COR-L47 (cell line): ENCODE results near the gene SARS2.
A peak's percentile ranks its signal among the peaks of the same experiment; 100 is the strongest.

ENCODE experiments used
- DNase-seq: peaks from one replicate; lab custom pipeline; 2025; lab: John Stamatoyannopoulos, UW

The SARS2 gene

DNA sequence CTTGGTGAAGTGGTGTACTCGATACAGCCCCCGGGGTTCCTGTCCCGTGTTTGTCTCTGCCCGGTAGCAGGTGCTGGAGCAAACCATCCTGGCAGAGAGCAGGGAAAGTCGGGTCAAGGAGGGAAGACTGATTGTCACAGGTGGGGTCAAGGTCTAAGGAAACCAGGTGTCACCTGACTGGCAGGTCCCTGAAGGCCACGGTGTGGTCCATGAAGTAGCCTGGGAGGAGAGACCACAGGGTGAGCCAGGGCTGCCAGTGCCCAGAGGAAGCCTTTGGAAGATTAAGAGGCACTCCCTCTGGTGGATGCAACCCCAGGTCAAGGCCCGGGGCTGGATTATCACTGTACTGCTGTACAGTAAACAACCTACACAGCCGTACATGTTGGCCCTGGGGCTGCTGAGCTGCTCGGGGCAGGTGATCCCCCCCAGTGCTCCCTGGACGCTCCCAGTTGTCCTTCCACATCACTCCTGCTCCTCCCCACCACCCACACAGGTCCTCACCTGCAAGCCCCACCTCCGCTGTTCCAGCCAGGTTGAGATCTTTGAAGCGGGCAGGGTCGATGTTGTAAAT lies 12.6 kb downstream of the SARS2 start:
- no peak for DNase-seq

DNA sequence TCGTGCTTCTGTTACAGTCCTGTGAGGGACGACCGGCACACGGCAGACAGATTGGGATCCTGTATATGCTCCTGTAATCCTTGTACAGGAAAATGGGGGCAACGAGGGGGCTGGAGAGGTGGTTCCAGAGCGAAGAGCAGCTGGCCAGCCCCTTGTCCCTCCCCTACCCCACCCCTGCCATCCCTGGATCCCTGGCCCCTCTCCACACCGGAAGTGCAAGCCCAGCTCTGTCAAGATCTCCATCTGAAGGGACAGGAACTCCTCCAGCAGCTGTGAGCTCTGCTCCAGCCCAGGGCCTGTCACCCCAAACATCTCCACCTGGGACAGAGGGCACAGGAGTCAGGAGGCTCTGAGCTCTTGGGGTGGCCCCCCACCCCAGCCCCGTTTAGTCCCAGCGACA lies 13.0 kb downstream of the SARS2 start:
- DNase-seq, result no peak

DNA sequence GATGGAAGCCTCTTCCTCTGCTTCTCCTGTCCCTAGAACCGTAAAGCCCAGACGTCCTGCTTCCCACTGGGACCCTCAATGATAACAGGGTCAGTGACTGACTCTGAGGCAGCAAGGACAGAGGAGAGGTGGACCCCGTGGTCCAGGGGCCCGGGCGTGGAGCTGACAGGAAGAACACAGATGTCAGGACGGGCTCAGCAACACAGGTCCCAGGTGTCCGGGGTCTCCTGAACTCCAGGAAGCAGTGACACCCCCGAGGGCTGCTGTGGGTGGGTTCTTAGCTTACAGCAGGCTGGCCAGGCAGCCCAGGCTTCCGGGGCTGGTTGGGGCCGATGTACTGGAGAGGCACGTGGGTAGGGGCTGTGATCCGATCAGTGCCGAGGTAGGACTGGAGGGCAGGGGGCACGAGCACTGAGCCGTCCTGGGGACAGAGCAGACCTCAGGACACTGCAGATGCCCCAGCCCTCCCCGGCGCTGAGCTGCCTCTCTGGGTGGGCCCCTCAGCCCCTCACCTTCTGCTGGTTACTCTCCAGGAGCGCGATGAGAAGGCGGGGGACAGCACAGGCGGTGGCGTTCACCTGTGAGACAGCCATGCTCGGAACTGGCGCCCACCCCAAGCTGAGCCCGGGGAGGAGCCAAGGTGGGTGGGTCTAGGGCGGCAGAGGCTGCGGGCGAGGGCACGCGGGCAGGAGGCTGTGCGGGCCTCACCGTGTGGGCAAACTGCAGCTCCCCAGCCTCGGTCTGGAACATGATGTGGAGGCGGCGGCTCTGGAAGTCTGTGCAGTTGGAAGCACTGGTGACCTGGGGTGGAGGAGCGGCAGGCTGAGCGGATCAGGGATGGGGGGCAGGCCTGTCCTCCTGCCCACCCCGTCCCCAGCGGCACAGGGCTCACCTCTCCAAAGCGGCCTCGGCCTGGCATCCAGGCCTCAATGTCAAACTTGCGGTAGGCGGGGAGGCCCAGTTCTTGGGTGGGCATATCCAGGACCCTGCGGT lies 14.9 kb downstream of the SARS2 start:
- DNase-seq, result no peak

DNA sequence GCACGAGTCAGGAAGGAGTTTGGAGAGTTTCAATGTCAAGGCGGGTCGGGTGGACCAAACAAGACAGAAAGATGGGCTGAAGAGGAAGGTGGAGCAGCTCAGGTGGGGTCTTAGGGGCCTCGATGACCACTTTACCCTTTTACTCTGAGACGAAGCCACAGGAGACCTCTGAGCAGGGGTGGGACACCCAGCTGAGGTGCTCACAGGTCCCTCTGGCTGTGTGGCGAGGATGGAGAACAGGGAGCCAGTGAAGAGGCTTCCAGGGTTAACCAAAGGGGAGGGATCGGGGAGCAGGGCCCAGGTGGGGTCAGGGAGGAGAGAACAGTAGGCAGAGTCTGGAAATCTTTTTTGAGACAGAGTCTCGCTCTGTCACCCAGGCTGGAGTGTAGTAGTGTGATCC lies 16.6 kb downstream of the SARS2 start:
- no peak for DNase-seq

DNA sequence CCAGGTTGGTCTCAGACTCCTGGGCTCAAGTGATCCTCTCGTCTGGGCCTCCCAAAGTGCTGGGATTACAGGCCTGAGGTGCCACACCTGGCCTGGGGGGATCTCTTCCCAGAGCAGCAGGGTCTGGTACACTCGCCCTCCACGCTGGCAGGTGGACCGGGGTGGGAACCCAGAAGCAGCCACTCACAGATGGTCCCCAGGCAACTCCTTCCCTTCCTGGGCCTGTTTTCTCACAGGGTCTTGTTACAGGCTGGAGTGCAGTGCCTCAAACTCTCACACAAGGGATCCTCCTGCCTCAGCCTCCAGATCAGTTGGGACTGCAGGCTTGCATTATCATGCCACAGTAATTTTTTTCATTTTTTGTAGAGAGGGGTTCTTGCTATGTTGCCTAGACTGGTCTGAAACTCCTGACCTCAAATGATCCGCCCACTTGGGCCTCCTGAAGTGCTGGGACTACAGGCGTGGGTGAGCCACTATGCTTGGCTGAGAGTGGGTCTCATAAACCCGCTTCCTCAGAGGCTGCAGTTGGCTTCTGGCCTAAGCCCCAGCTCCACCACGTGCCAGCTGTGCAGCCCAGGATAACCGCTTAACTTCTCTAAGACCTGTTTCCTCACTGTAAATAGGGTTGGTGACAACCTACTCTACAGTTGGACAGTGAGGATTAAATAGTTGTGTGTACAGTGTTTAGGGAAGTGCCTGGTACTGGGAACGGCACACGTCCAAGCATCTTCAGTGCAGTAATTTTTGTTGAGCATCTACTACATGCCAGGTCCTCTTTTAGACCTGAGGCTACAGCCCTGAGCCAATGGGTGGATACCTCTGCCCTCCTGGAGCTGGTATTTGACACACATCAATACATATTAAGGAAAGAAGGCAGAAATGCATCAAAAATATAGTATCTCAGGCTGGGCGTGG lies 17.7 kb downstream of the SARS2 start:
- DNase-seq, result no peak

DNA sequence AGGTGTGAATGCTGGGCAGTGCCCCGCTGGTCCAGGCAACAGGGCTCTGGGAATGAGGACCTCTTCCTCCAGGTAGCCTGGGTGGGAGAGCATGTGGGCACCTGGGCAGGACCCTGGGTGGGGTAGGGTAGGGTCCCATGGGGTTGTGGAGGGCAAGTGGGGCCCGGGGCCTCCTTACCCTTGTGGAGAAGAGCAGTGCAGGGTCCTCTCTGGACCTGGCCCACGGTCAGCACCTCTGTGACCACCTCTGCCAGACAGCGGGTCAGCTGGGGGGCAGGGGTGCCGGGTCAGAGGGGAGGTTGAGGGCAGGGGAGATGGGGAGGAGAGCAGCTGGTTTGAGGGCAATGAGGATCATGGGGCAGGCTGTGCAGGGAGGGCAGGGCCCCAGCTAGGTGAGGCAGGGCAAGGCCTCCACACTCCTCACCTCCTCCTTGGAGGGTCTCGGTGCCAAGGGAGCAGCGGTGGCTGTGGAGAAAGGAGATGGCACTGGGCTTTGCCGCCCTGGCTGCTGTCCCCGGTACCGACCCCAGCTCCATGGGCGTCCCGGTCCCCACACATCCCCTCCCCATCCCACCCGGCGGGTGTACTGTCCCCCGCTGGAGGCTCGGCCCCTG lies 19.1 kb downstream of the SARS2 start:
- no peak for DNase-seq

DNA sequence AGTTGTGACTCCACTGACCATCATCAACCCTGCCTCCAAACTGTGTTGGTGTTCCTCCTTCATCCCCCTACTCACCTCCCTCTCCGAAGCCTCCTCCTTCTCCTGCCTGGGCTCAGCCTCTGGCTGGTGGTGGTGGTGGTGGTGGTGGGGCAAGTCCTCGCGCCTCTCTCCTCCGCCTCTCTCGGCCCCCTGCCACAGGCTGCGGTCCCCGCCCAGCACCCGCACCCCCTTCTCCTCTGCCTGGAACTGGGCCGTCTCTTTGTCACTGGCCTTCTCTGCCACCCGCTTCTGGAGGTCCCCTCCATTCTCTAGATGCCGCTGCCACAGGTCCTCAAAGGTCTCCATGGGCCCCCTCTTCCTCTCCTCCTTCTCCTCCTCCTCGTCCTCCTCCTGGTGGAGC lies 20.1 kb downstream of the SARS2 start:
- no peak for DNase-seq

DNA sequence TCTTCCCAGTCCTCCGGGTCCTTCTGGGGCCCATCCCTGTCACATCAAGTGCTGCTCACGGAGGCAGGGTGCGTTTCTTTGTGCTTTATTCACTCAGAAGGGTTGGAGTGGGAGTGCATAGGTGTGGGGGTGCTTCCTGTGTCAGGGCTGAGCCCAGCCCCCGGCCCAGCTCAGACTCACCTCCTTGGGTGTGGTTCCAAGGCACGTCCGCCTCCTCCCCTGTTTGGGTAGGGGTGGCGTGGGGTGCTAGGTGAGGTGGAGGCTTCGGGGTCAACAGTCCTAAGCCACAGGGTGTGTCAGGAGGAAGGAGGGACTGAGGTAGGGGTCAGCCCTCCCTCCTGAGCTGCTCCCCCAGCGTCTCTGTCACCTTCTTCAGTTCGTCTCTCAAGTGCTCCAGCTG lies 21.7 kb downstream of the SARS2 start:
- DNase-seq, result no peak

DNA sequence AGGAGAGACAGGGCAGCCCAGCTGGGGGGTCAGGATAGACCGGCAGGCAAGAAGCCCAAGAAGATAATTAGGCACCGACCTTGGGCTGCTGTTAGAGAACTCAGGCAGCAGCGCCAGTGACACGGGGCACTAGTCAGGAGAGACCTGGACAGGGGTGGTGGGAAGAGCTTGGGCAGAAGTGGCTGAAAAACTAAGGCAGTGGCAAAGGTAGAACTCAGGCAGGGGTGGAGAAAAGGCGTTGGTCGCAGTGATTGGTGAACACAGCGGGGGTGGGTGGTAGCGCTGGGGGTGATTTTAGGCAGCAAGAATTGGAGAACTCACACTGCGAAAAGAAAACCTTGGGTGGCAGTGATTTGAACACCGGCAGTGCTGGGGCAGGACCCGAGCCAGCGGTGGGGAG lies 22.9 kb downstream of the SARS2 start:
- DNase-seq, result no peak

DNA sequence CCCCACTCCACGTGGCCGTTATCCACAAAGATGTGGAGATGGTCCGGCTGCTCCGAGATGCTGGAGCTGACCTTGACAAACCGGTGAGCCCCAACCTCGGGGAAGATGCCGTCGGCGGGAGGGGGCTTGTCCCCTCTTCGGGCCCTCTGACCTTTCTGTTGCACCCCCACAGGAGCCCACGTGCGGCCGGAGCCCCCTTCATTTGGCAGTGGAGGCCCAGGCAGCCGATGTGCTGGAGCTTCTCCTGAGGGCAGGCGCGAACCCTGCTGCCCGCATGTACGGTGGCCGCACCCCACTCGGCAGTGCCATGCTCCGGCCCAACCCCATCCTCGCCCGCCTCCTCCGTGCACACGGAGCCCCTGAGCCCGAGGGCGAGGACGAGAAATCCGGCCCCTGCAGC lies 23.3 kb downstream of the SARS2 start:
- DNase-seq, result no peak

DNA sequence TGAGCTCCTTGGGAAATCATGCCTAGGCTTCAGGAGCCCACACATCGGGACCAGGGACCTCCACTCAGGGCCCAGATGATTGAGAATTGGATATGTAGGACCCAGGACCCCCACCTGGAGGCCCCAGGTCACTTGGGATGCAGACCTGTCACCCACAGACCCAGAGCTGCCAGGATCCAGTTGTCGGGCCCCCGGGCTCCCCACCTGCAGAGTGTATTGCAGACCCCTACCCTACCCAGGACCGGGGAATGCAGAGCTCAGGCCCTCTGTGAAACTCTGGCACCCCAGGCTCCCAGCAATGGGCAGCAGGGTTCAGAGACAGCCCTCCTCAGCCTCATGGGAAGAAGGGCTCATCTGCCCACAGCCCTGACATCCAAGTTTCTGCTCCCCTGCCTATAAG lies 24.9 kb downstream of the SARS2 start:
- DNase-seq, result no peak

DNA sequence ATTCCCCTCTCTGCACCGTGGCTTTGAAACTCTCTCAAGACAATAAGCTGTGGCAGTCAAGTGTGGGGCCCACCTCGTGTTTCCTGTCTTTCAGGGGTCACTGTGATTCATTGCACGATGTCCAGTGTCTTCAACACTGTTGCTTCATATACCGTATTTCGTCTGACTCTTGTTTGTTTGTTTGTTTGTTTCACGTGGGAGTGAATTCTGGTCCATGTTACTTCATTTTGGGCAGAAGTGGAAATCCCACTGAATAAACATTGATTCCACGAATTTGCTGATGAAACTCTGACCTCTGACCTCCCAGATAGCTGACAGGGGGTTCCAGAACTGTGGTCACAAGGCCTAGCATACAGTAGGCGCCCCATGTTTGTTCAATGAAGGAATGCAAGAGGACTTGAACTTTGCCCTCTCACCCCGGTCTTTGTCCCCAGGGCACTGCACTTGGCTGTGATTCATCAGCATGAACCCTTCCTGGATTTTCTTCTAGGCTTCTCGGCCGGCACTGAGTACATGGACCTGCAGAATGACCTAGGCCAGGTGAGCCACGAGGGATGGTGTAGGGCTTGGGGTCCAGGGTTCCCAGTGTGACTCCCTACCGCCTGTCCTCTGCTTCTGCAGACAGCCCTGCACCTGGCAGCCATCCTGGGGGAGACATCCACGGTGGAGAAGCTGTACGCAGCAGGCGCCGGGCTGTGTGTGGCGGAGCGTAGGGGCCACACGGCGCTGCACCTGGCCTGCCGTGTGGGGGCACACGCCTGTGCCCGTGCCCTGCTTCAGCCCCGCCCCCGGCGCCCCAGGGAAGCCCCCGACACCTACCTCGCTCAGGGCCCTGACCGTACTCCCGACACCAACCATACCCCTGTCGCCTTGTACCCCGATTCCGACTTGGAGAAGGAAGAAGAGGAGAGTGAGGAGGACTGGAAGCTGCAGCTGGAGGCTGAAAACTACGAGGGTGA lies 25.7 kb downstream of the SARS2 start:
- DNase-seq, result no peak

DNA sequence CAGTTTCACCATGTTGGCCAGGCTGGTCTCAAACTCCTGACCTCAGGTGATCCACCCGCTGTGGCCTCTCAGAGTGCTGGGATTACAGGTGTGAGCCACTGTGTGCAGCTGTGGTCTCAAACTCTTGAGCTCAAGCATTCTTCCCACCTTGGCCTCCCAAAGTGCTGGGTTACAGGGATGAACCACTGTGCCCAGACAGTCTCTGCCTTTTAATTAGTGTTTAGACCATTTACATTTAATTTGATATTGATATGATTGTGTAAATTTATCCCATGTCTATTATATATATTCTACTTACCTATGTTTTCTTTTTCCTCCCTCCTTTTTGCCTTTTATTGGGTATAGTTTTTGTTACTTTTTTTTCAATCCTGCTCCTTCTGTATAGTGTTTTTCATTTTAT lies 28.9 kb downstream of the SARS2 start:
- no peak for DNase-seq

DNA sequence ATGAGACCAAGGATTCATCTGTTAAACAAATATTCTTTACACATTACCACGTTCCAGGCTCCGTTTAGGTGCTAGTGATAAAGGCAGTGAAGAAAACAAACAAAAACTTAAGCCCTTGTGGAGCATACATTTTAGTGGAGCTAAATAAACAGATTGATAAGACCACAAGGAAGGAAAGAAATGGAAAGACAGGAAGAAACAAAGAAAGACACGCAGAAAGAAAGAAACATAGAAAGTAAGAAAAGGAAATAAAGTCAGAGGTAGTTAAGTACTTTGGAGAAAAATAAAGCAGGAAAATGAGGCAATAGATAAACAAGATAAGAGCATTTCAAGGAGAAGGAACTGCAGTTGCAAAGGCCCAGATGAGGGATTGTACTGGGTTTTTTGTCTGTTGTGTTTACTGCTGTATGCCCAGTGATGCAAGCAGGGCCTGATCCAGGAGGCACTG lies 29.8 kb downstream of the SARS2 start:
- no peak for DNase-seq

DNA sequence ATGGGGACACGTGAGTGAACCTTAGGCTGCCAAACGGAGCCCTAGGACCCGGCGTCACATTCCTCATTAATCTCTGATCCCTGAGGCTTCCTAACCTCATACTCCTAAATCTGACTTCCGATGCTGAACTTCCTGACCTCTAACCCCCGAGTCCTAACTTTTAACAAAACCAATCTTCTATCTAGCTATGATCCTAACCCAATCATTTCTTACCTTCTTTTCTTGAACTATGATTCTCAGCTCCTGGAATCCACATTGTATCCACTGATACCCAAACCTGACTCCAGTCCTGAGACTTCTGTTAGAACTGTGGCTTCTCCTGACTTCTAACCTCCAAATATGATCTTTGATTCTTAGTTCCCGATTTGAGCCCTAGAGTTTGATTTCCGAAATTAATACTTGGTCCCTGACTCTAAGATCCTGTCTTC lies 30.3 kb downstream of the SARS2 start:
- DNase-seq, result no peak

DNA sequence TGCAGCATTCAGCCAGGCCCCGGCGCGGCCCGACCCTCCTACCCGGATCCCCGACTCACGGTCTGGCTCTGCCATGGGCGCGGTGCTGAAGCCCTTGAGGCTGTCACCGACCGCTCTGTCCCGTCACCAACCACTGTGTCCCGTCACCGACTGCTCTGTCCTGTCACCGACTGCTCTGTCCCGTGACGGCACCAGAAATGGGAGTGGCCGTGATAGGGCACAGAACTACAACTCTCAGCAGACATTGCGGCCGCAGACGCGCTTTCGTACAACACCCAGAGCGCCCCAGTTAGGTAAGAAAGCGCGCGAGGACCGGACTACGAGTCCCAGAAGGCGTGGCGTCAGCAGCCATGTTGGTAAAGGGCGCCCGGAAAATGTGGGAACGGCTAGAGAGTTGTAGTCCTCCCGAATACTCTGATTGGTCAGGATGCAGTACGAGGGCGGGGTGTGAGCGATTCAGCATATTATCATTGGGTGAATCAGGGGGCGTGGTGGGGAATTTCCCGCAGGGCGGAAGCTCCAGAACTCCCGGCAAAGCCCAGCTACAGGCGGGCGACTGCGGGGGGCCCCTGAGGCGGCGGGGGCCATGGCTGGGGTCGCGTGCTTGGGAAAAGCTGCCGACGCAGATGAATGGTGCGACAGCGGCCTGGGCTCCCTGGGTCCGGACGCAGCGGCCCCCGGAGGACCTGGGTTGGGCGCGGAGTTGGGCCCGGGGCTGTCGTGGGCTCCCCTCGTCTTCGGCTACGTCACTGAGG lies 30.9 kb downstream of the SARS2 start, which contains the start of the genes NFKBIB and SIRT2:
Gene NFKBIB, plus strand, starts transcription at position 523 of the 755 bp plus-strand sequence. Its CDS starts 64 bp downstream, at position 587.
Gene SIRT2, minus strand, starts transcription at position 172 of the 755 bp plus-strand sequence. Its CDS starts 97 bp downstream, at position 75.
- peak; percentile 100 for DNase-seq

DNA sequence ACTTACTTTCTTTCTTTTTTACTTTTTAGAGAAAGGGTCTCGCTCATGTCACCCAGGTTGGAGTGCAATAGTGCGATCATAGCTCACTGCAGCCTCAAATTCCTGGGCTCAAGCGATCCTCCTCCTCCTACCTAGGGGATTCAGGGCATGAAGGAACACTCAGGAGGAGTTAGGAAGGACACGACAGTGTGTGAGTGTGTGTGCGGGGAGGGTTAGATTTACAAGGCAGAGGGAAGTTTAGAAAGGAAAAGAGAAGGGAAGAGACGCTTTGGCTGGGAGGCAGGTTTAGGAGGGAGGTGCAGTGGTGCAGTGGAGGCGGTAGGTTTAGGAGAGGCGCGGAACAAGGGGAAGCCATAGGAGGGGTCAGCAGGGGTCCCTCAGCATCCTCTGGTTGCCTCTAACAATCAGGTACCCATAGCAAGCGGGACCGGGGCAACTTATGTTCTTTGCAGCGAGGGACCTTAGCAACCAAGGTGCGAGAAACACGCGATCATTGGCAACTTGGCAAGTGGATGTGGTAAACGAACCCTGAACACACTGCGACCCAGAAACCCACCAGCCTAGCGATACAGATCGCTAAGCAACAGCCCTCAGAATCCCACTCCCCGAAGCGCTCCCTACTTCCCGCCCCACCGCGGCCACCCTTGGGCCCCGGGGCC lies 31.6 kb downstream of the SARS2 start:
- DNase-seq, result no peak

DNA sequence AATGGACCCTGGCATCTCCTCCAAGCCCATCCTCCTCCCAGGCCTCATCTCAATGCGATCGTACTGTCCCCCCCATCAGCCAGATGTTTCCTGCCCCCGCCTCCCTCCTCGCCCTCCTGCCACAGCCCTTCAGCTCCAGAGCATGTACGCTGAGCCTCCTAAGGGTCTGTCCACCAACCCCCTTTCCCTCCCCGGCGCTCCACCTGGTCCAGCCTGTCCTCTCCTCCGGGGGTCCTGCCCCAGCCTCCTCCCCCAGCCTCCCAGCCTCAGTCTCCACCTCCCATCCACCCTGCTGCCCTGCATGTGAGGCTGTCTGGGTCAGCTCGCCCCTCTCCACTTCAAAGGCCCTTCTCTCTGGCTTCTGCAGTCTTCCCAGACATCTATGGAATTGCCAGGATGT lies 35.6 kb downstream of the SARS2 start:
- DNase-seq, result no peak

DNA sequence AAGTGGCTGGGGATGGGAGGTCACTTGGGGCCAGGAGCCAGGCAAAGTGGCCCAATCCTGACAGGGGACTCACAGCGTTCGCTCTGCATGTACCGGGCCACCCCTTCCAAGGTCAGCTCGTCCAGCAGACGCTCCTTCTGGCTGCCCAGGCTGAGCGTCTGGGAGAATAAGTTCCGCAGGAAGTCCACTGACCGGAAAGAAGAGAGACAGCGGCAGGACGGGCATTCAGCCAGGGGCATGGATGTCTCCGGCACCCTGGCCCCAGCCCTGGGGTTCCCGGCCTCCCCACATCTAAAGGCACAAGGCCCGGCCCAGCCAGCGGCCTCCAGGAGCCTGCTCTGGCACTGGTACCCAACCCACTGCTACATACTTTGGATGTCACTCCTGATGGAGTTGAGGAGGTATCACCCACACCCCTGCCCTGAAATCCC lies 37.2 kb downstream of the SARS2 start:
- DNase-seq, result no peak
